Naive B cell (primary cell): ENCODE measurements around the gene DOK5. TPM values are rescaled to one million over a fixed set of nuclear protein-coding genes. Genes with fewer than 3 reads are reported as not detected.
A peak's percentile ranks its signal among the peaks of the same experiment; 100 is the strongest.
"Not testable (repeated sequence)": the region's sequence is repeated elsewhere in the genome, so short reads cannot be mapped to it uniquely, and the experiment has no call there.

Source experiments
- ATAC-seq, 2 donors: fragments of 150-1000 bp; cut with Tn5 transposase; 2 replicates each; pipeline ENCODE4 v1.10.0; 2021; ENCODE audit warnings: low read depth in 2 of 2, mild to moderate bottlenecking in 2 of 2, moderate library complexity in 2 of 2
- DNase-seq: peaks from one replicate; pipeline ENCODE4 v3.0.0; 2022
- H3K27ac Mint-ChIP-seq, 6 donors: one replicate each; pipeline ENCODE4 v1.8.0; 2020 to 2022; ENCODE audit warnings: mild to moderate bottlenecking in 6 of 6, mixed read lengths in 6 of 6, moderate library complexity in 5 of 6, inconsistent platforms in 2 of 6
- H3K27me3 Mint-ChIP-seq, 3 donors: one replicate each; pipeline ENCODE4 v1.8.0; 2021 to 2022; ENCODE audit warnings: mixed read lengths in 3 of 3, mild to moderate bottlenecking in 1 of 3
- H3K36me3 Mint-ChIP-seq, 2 donors: one replicate each; pipeline ENCODE4 v1.8.0; 2020 to 2022; ENCODE audit warnings: mixed read lengths in 2 of 2, inconsistent platforms in 1 of 2, mild to moderate bottlenecking in 1 of 2
- H3K4me1 Mint-ChIP-seq, 3 donors: one replicate each; pipeline ENCODE4 v1.8.0; 2020 to 2022; ENCODE audit warnings: mixed read lengths in 3 of 3, inconsistent platforms in 1 of 3, mild to moderate bottlenecking in 1 of 3, moderate library complexity in 1 of 3
- H3K4me3 Mint-ChIP-seq, 8 donors: one replicate each; pipeline ENCODE4 v1.8.0; 2020 to 2022; ENCODE audit warnings: mild to moderate bottlenecking in 8 of 8, mixed read lengths in 8 of 8, moderate library complexity in 8 of 8, inconsistent platforms in 2 of 8
- H3K9me3 Mint-ChIP-seq, 7 donors: one replicate each; pipeline ENCODE4 v1.8.0; 2020 to 2022; ENCODE audit warnings: mixed read lengths in 7 of 7, mild to moderate bottlenecking in 5 of 7, inconsistent platforms in 2 of 7, moderate library complexity in 1 of 7
- polyA plus RNA-seq, 6 donors: library from polyadenylated mRNA; unstranded; fragments of 300-500 nt; fragmentation: Illumina TruSeq; gene quantifications; one replicate each; pipeline ENCODE4 v1.2.3, GENCODE V29; 2021; ENCODE audit warnings: low read depth in 6 of 6

Gene DOK5
- polyA plus RNA-seq, 6 donors from 2014 or later: not detected

DNA sequence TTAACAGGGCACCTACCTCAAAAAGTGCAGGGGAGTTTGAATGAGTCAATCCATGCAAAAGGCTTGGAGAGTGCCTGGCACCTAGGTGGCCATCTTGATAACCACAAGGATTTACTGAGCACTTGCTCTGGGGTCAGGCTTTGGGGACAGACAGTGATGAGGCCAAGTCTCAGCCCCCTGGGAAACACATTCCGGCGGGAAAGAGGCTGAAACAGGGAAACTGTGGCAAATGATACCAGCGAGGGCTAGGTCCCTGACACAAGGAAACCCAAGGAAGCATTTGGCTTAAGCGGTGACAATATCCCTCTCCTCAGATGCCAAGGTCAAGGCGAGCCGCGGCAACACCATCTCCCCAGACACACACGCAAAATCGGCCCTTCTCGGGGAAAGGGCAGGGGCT lies 527 bp upstream of the DOK5 start:
- Mint-ChIP-seq H3K4me3 (peak overlapping the region in 1 of 8 donors; percentile 22), H3K27me3 (peaks cover 39 to 60% (median 59%) of the 10 kb centered on the region in 3 donors), H3K4me1 (peaks cover 0 to 10% (median 0%) of the 10 kb centered on the region in 3 donors), H3K27ac (no peak overlapping the region), H3K9me3 (peaks cover 4 to 14% (median 12%) of the 10 kb centered on the region in 7 donors), H3K36me3 (peaks cover 0 to 8% of the 10 kb centered on the region in 2 donors)
- ATAC-seq: no peak
- no peak for DNase-seq

DNA sequence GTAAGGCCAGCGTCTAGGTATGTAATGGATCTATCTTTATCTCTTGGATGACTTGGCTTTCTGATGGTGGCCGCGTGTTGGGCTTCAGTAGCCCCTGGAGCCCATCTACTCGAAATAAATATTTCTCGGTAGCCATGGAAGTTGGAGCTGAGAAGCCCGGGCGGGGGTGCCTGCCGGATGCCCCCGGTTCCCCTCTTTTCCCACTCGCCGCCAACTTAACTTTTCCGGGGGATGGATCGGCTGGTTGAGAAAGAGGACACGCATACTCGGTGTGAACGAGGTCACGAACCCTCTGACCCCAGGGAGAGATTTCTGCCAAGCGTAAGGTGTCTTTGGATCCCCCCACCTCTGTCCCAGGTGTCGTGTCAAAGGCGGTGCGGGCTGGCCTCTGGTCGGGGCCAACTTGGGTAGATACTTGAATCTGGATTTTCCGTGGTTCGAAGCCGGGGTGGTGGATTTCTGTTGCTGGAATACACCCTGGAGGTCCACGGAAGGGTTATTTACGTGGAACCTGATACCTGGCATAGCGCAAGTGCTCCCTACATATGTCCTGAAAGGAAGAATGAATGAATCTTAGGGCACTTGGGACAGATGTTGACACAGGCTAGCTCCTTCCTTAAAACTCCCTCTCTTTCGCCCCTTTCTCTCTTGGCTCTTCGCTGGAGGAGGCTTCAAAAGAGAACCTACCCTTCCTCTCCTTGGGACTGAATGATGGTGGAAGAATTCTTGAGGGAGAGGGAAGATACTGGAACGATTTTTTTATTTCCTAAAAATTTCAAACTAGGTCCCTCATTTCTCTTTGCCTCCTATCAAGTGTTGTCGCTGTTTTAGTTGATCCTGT lies 996 bp downstream of the DOK5 start:
- Mint-ChIP-seq H3K27ac (peak overlapping the region in 1 of 6 donors; percentile 33), H3K4me3 (peak overlapping the region in 1 of 8 donors; percentile 54)
- ATAC-seq: no peak

DNA sequence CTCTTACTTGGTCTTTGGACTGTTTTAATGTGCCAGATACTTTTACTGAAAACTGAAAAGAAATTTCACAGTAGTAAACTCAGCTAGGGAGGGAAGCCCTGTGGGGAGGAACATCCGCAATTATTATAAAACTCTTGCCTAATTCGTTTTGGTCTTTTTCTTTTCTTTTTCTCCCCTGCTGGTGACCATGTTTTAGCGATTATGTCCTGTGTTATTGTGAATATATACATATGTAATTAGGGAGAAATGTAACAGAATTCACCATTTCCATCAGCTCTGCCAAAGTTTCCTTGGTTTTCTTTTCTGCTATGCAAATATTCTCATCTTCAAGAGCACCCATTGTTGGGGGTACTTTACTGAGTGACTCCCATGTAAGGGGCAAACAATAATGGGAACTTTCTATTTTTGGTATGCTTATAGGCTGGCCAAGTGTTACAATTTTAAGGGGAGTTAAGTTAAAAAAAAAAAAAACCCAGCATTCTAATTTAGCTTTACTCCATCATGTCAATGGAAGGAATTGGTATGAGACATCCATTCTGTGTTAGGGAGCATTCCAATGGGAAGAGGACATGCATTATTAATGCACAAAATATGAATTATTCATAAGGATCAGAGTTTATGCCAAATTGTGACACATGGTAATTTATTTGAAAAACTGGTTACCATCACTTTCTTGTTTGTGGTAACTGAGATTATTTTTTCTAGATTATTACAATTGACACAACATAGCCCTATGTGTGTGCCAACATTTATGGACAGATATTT lies 2.0 kb downstream of the DOK5 start:
- Mint-ChIP-seq H3K9me3 (peaks cover 2 to 18% (median 6%) of the 10 kb centered on the region in 7 donors), H3K36me3 (peaks cover 0 to 8% of the 10 kb centered on the region in 2 donors), H3K4me1 (peaks cover 0 to 10% (median 3%) of the 10 kb centered on the region in 3 donors), H3K27me3 (peaks cover 53 to 68% (median 67%) of the 10 kb centered on the region in 3 donors), H3K4me3 (no peak overlapping the region), H3K27ac (no peak overlapping the region)
- DNase-seq: no peak
- ATAC-seq: no peak

More for the DNA sequence above, 996 bp downstream of the DOK5 start:
- Mint-ChIP-seq H3K9me3 (peaks cover 4 to 18% (median 10%) of the 10 kb centered on the region in 7 donors), H3K27me3 (peaks cover 48 to 72% (median 64%) of the 10 kb centered on the region in 3 donors), H3K36me3 (peaks cover 0 to 8% of the 10 kb centered on the region in 2 donors), H3K4me1 (peaks cover 0 to 10% (median 3%) of the 10 kb centered on the region in 3 donors)
- no peak for DNase-seq

DNA sequence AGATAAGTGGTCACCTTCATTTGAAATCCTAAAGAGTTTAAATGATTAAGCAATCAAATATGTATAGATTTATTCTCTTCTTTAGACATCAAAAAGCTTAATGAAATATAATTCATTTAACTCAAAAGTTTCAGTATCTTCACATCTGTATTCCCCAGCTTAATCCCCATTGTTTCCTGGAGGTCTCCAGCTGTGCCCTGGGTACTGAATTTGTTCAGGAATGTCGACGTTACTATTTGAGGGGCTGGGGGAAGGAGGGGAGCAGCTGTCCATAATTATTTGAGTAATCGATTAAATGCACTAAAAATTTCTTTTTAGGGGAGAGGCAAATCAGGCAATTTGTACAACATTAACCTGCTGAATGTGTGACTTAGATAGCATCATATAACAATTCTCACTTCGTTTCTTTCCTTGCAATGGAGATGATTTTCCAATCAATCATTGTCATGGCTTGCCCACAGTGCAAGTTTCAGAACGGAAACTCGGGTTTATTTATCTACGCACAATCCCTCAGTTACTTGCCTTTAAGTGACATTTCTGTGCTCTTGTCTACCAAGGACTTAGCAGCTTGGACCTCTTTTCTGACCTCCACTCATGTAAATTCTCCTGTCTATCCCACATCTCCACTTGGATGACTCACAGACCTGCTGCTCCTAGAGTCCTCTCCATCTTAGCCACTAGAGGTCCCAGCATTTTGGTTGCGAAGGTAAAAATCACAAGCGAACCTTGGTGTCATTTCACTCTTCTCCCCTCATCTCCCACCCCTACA lies 3.9 kb downstream of the DOK5 start:
- H3K27me3 Mint-ChIP-seq: peaks cover 48 to 55% (median 54%) of the 10 kb centered on the region in 3 donors
- ATAC-seq (no peak), DNase-seq (no peak)
- peaks cover 0 to 10% (median 3%) of the 10 kb centered on the region in 3 donors for H3K4me1 Mint-ChIP-seq
- peaks cover 0 to 17% (median 3%) of the 10 kb centered on the region in 7 donors for H3K9me3 Mint-ChIP-seq
- H3K36me3 Mint-ChIP-seq: peaks cover 0 to 5% of the 10 kb centered on the region in 2 donors
- no peak overlapping the region for H3K4me3 Mint-ChIP-seq
- no peak overlapping the region for H3K27ac Mint-ChIP-seq

DNA sequence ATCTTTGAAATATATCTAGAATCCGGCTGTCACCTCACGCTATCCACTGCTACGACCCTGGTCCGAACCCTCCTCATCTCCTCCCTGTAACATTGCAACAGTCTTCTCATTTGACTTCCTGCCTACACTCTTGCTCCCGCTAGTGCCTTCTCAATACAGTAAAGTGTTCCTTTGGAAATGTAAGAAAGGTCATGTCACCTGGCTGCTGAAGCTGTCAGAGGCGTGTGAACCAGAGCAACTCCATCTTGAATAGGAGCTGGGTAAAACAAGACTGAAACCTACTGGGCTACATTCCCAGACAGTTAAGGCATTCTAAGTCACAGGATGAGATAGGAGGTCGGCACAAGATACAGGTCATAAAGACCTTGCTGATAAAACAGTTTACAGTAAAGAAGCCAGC lies 4.5 kb downstream of the DOK5 start:
- H3K4me1 Mint-ChIP-seq, ATAC-seq, H3K4me3 Mint-ChIP-seq, H3K27ac Mint-ChIP-seq, DNase-seq, H3K36me3 Mint-ChIP-seq: not testable (repeated sequence)
- Mint-ChIP-seq H3K27me3 (peaks cover 42 to 49% (median 48%) of the 10 kb centered on the region in 3 donors), H3K9me3 (peaks cover 0 to 11% (median 3%) of the 10 kb centered on the region in 7 donors)

DNA sequence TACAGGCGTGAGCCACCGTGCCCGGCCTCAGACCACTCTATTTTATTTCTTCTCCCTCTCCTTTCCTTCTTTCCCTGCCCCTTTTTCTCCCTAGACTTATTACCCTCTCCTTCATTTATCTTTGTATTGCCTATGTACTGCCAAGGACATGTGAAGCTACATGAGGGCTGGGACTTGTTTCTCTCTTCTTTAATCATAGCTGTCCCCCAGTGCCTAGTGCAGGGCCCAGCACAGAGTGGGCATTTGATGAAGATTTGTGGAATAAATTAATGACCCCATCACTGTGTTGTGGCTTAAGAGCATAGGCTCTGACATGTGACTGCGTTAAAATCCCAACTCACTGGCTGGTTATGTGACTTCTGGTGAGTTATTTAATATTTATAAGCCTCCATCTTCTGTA lies 6.0 kb downstream of the DOK5 start:
- no peak for ATAC-seq
- no peak for DNase-seq
- peaks cover 0 to 3% (median 2%) of the 10 kb centered on the region in 3 donors for H3K4me1 Mint-ChIP-seq
- no peaks in the 10 kb centered on the region for H3K36me3 Mint-ChIP-seq
- H3K27me3 Mint-ChIP-seq: peaks cover 35 to 47% (median 38%) of the 10 kb centered on the region in 3 donors
- no peak overlapping the region for H3K27ac Mint-ChIP-seq
- H3K9me3 Mint-ChIP-seq: peaks cover 0 to 11% (median 3%) of the 10 kb centered on the region in 7 donors
- H3K4me3 Mint-ChIP-seq: no peak overlapping the region

DNA sequence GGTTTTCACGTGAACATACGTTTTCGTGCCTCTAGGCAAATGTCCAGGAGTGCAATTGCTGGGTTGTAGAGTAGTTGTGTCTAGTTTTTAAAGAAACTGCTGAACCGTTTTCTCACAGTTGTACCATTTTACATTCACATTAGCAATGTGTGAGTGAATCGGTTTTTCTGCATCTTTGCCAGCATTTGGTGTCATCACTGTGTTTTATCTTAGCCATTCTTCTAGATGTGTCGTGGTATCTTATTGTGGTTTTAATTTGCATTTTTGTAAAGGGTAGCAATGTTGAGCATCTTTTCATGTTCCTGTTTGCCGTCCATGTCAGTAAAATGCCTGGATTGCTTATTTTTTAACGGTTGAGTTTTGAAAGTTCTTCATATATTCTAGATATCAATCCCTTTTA lies 10.2 kb downstream of the DOK5 start:
- ATAC-seq: no peak
- peaks cover 0 to 3% (median 2%) of the 10 kb centered on the region in 7 donors for H3K9me3 Mint-ChIP-seq
- H3K27me3 Mint-ChIP-seq: peaks cover 4 to 19% (median 8%) of the 10 kb centered on the region in 3 donors
- H3K4me3 Mint-ChIP-seq: no peak overlapping the region
- H3K36me3 Mint-ChIP-seq: no peaks in the 10 kb centered on the region
- peaks cover 0 to 3% (median 0%) of the 10 kb centered on the region in 3 donors for H3K4me1 Mint-ChIP-seq
- H3K27ac Mint-ChIP-seq: no peak overlapping the region
- DNase-seq: no peak

DNA sequence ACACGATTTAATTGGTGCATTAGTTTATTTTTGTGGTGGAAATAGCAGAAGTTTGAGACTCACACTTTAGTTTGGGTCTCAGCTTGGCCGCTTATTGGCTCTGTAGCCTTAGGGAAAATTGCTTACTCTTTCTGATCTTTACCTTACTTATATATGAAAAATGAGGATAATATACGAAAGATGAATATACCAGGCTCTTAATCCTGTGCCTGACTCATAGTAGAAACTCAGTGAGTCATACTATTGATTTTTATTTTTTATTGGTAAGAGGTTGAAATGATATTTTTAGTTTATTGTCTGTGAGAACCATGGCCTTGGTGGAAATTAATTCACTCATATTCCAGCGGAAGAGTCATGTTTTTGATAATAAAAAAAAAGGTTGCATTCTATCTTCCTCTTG lies 11.2 kb downstream of the DOK5 start:
- no peak for DNase-seq
- Mint-ChIP-seq H3K4me1 (no peaks in the 10 kb centered on the region), H3K27ac (no peak overlapping the region), H3K36me3 (no peaks in the 10 kb centered on the region), H3K27me3 (peaks cover 0 to 12% (median 1%) of the 10 kb centered on the region in 3 donors), H3K4me3 (no peak overlapping the region), H3K9me3 (peaks cover 0 to 3% (median 0%) of the 10 kb centered on the region in 7 donors)
- no peak for ATAC-seq

DNA sequence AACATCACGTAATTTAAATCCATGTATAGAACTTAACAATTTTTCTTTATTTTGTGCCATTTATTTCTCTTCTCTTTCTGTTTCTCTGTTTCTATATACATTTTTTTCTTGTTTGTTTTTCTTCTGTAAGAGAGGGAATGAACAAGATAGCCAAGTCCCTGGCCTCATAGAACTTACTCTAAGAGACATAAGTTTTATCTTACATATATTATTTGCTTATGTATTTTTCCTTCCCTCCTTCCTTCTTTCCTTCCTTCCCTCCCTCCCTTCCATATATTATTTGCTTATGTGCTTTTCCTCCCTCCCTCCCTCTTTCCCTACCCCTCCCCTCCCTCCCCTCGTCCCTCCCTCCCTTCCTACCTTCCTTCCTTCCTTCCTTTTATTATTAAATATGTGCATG lies 13.0 kb downstream of the DOK5 start:
- DNase-seq: no peak
- Mint-ChIP-seq H3K27ac (no peak overlapping the region), H3K36me3 (no peaks in the 10 kb centered on the region), H3K4me1 (no peaks in the 10 kb centered on the region), H3K9me3 (peaks cover 0 to 6% (median 2%) of the 10 kb centered on the region in 7 donors), H3K4me3 (no peak overlapping the region), H3K27me3 (peaks cover 0 to 10% (median 5%) of the 10 kb centered on the region in 3 donors)
- ATAC-seq: no peak

DNA sequence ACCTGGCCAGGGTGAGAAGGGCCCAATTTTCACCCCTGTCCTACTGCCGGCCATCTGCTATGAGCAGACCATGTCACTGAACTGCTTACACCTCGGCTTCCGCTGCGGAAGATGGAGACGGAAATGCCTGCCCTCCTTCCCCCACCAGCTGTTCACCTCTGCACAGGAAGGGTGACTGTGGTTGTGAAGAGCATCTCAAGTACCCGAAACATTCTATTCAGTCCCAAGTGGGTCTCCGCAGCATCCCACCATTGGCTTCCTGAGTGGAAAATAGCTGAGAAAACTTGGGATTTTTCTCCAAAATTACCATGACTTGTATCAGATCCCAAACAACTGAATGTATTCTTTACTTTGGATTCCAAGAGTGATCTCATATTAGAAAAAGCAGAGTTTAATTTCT lies 16.1 kb downstream of the DOK5 start:
- DNase-seq (no peak), ATAC-seq (no peak)
- Mint-ChIP-seq H3K4me1 (no peaks in the 10 kb centered on the region), H3K9me3 (peaks cover 0 to 6% (median 3%) of the 10 kb centered on the region in 7 donors), H3K4me3 (no peak overlapping the region), H3K27me3 (peaks cover 0 to 5% (median 5%) of the 10 kb centered on the region in 3 donors), H3K27ac (no peak overlapping the region), H3K36me3 (no peaks in the 10 kb centered on the region)

DNA sequence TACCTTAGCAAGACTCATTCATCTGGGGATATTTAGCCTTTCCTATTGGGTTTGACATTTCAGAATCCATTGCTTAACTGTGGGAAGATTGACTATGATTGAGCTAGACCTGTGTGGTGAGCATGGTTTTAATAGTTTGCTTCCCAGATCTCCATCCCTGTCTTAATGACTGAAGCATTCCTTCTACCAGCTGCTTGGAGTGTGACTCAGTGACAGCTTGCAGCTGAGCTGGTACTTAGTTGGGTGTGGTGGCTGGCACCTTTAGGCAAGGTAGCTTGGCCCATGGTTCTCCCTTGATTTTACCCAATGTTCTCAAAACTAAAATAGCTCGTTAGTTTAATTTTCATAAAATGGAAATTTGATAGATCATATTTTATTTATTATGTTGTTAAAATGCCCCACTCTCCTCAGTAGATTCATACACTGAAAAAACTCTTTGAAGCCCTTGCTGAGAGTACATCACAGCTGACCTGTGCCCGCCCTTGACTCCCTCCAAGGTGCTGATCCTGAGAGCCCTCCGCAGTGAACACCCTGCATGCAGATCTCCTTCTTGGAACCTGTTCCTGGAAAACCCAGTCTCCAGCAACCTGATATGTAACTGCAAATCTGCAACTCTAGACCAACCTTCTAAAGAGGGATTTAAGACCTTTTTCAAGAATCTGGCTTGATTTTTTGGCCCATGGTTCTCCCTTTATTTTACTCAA lies 19.1 kb downstream of the DOK5 start:
- H3K4me1 Mint-ChIP-seq: no peaks in the 10 kb centered on the region
- peaks cover 0 to 5% (median 5%) of the 10 kb centered on the region in 3 donors for H3K27me3 Mint-ChIP-seq
- ATAC-seq (no peak), DNase-seq (no peak)
- peaks cover 0 to 5% (median 3%) of the 10 kb centered on the region in 7 donors for H3K9me3 Mint-ChIP-seq
- H3K4me3 Mint-ChIP-seq: no peak overlapping the region
- no peaks in the 10 kb centered on the region for H3K36me3 Mint-ChIP-seq
- no peak overlapping the region for H3K27ac Mint-ChIP-seq

DNA sequence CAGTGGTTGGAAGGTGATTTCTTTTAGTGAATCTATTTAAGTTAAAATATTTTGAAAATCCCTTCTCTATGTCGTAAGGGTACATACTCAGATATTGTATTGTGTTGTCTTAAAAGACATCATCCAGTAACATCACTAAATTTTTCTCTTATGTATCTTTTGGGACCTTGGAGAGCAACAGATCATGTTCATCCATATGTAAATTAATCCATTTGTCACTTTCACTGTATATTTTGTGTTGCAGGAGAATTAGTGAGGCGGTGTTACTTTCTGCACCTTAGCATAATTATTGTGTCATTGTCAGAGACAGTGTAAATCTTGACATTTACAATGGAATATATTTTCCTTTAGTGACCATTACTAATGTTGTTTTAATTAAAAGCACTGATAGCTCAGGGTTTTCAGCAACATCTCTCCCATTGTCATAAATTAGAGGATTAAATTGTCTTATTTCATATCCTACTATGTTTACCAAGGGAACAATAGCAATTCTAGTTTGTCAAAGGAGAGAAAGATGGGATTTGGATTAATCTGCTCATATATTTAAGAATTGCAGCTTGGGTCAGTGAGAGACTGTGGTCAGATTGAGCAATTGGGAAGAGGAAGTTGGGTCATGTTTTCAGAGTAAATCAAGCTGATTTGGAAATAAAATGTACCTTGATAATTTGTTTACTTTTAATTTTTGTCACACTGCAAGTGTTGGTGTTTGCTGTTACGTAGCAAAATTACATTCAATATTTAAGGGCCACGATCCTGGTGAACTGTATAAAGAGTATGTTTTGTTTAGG lies 22.7 kb downstream of the DOK5 start:
- H3K36me3 Mint-ChIP-seq: no peaks in the 10 kb centered on the region
- DNase-seq: no peak
- ATAC-seq: no peak
- no peak overlapping the region for H3K4me3 Mint-ChIP-seq
- peaks cover 0 to 6% (median 2%) of the 10 kb centered on the region in 3 donors for H3K27me3 Mint-ChIP-seq
- H3K9me3 Mint-ChIP-seq: peaks cover 0 to 4% (median 0%) of the 10 kb centered on the region in 7 donors
- no peak overlapping the region for H3K27ac Mint-ChIP-seq
- no peaks in the 10 kb centered on the region for H3K4me1 Mint-ChIP-seq
